PC-3 (cell line): ENCODE measurements around the gene RBPMS2.

ENCODE experiments used
- EZH2 ChIP-seq: fragments of 300-600 bp; sonication (generic); IDR thresholded peaks from one replicate; pipeline ENCODE4 v1.6.1; 2017; ENCODE audit warnings: antibody characterized with exemption, mild to moderate bottlenecking, low read length; ENCODE audit not compliant: unreplicated experiment
- TF ChIP-seq, protein P1 (sequence below): fragments of 300-600 bp; sonication (generic); conservative IDR thresholded peaks from 2 replicates; pipeline ENCODE4 v1.5.1; 2017; ENCODE audit warnings: antibody characterized with exemption, low read depth, mild to moderate bottlenecking, low read length

DNA sequence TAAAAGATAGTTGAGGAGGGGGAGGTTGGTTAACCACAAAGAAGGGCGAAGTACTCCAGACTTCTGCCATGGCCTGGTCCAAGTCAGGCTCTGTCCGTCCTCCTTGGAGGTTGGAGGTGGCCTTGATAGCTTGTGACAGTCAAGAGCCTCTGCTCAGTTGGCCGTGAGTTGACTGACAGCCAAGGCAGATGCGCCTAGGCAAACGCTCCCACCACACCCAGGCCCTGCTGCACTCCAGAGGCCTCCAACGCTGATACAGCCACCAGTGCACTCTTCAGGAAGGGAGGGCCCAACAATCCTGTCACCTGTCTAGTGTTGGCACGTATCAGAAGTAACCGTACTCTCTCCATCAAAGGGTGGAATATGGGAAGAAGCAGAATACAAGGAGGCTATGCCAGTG, 9.3 kb downstream of the RBPMS2 start:
- TF ChIP-seq, protein P1, sequence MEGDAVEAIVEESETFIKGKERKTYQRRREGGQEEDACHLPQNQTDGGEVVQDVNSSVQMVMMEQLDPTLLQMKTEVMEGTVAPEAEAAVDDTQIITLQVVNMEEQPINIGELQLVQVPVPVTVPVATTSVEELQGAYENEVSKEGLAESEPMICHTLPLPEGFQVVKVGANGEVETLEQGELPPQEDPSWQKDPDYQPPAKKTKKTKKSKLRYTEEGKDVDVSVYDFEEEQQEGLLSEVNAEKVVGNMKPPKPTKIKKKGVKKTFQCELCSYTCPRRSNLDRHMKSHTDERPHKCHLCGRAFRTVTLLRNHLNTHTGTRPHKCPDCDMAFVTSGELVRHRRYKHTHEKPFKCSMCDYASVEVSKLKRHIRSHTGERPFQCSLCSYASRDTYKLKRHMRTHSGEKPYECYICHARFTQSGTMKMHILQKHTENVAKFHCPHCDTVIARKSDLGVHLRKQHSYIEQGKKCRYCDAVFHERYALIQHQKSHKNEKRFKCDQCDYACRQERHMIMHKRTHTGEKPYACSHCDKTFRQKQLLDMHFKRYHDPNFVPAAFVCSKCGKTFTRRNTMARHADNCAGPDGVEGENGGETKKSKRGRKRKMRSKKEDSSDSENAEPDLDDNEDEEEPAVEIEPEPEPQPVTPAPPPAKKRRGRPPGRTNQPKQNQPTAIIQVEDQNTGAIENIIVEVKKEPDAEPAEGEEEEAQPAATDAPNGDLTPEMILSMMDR: no peak
- TF ChIP-seq EZH2: no peak
